ENCODE results near the gene MCM3.

The MCM3 gene

GRCh38 chr6:52301326-52301725, 16.8 kb upstream of the MCM3 start:
- DNase-seq (ENCODE audit: low read depth), result no peak

GRCh38 chr6:52300489-52300931, 16.0 kb upstream of the MCM3 start:
- DNase-seq (ENCODE audit: low read depth), result no peak

DNA sequence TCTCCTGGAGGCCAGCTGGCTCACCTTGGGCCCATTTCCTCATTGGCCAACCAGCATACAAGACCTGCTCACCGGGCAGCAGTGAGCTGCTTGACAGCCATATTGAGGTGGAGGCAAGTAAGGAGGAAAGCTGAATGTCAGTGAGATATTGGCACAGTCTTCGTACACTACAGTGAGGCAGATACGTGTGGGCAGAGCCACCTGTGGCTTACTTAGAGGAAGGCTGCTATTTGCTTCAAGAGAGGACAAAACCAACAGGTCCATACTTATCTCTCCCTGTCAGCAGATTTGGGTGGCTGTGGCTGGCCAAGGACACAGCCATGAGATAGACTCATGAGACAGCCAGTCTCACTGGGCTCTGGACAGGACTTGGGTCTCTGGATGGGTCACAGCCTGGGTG, 15.1 kb upstream of the MCM3 start:
- DNase-seq (ENCODE audit: low read depth), result no peak

GRCh38 chr6:52297433-52297832, 12.9 kb upstream of the MCM3 start:
- DNase-seq (ENCODE audit: low read depth), result no peak

GRCh38 chr6:52293067-52293466, 8.5 kb upstream of the MCM3 start:
- DNase-seq (ENCODE audit: low read depth), result no peak

GRCh38 chr6:52288841-52289240, 4.3 kb upstream of the MCM3 start:
- no peak for DNase-seq (ENCODE audit: low read depth)

DNA sequence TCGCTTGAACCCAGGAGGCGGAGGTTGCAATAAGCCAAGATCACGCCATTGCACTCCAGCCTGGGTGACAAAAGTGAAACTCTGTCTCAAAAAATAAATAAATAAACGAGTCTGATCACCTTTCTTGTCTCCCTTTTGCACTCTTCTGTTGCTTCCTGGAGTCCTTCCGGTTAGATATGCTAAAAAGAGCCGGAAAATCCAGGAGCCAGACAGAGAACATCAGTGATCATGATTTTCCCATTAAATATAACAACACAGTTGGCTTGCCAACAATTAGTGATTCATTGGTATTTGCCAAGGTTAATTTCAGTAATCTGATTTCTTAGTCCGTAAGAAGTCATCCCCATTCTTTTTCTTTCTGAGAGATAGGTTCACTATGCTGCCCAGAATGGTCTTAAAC, 3.7 kb upstream of the MCM3 start:
- no peak for DNase-seq (ENCODE audit: low read depth)

GRCh38 chr6:52286798-52287432, 2.4 kb upstream of the MCM3 start:
- DNase-seq (ENCODE audit: low read depth), result peak; percentile 46

- DNase-seq (ENCODE audit: low read depth), result no peak
These were observed 881 bp upstream of the MCM3 start for GRCh38 chr6:52285177-52286068.

DNA sequence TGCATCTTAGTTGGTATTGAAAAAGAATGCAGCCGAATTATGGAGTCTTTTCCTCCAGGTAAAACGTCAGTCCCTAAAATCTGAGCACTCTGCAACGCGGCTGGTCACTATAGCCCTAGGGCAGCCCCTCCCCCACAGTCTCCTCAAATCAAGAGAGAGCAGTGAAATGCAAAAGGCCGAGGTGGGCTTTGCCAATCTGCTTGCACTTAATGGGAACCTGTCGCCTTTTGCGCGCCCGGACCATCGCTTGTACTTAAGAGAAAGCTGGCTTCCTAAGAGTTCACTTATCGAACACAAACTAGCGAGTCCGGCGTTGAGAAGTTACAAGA, 447 bp downstream of the MCM3 start:
- no peak for DNase-seq (ENCODE audit: low read depth)

DNA sequence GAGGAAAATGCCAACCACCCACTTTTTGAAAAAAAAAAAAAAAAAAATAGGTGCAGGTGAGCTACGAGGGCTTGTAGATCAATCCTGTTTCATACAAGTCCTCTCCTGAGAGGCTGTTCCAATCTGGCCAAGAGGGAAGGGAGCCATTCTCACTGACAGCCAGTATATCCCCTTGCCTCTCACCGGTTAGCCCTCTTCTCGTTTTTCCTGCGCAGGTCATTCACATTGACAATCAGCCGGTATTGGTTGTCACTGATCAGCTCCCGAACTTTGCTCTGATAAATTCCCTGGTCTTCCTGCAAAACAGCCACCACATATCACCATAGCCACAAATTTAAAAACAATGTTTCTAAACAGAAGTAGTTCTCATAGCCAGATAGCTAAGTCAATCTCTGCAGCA, 1.4 kb downstream of the MCM3 start:
- DNase-seq (ENCODE audit: low read depth), result no peak

- DNase-seq (ENCODE audit: low read depth), result no peak
These were observed 8.4 kb downstream of the MCM3 start for GRCh38 chr6:52276130-52276529.

- no peak for DNase-seq (ENCODE audit: low read depth)
These were observed 12.6 kb downstream of the MCM3 start for GRCh38 chr6:52271852-52272460.

GRCh38 chr6:52263709-52264540, 20.6 kb downstream of the MCM3 start:
- peak; percentile 33 for DNase-seq (ENCODE audit: low read depth)

DNA sequence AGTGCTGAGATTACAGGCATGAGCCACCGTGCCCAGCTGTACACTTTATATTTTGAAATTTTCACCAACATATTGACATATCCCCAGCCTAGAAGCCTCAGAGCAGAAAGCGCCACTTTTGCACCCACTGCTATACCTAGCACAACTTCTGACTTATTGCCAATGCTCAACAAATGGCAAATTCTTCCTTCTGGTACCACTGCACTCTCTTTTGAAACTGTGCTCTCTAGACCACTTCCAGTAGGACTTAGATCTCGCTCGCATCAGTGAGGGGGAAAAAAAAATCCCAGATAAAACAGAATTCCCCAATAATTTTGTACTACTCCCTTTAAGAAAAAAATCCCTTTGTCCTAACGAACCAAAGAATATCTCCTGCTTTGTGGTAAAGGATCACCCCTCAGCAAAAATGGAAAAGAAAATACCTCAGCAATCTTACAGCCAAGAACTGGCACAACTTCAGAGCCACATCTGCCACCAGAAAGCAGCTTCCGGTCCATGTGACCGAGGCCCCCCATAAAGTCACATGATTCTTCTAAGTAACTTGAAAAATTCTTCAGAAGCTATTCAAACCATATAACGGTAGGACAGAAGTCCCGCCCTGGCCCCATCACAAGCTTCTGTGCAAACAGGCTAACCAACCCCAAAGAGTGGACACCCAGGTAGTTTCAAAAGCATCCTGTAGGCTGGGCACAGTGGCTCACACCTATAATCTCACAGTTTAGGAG, 21.8 kb downstream of the MCM3 start:
- DNase-seq (ENCODE audit: low read depth), result no peak

- DNase-seq (ENCODE audit: low read depth), result peak; percentile 71
These were observed 23.3 kb downstream of the MCM3 start for GRCh38 chr6:52261229-52261628.

- DNase-seq (ENCODE audit: low read depth), result no peak
These were observed 23.9 kb downstream of the MCM3 start for GRCh38 chr6:52260634-52261033.

DNA sequence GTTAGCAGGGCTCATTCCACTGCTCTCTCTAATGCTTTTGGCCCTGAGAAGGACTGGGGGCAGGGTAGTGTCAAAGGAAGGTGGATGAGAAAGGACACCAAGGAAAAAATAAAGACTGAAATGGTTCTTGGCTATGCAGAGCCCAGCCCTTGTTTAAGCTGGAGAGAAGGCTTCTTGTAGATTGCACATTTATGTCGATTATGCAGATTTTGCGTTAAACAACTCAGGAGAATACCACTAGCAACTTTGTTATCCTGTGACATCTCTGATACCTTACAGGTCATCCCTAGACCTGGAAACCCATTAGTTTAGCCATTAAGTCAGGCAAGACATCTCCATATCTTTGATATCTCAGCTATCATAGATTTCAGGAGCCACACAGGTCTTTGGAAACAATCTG, 29.1 kb downstream of the MCM3 start:
- DNase-seq (ENCODE audit: low read depth), result no peak

DNA sequence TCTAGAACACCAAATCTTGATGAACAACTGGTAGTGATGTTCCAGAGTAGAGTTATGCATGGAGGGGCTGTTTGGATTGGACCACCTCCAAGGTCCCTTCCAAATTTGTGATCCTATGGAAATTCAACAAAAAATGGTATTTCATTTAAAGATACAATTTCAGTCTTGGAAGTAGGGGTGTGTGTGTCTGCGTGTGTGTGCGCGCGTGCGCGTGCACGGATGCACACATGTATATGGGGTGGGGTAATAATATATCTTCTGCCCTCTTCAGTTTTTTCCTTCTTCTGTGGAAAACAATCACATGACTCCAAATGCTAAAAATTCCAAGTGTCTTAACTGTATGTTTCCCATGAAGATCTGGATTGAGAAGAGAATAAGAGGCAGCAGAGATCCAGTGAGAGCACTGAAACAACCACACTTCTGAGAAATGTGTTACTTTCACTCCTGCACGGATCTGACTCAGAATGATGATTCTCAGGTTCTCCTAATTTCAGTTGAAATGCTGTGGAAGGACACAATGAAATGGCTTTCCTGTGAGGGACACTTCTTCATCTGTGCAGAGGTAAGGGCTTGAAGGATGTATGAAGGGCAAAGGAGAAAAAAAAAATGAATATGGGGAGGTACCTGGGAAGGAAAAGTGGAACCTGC, 29.7 kb downstream of the MCM3 start:
- DNase-seq (ENCODE audit: low read depth), result no peak

DNA sequence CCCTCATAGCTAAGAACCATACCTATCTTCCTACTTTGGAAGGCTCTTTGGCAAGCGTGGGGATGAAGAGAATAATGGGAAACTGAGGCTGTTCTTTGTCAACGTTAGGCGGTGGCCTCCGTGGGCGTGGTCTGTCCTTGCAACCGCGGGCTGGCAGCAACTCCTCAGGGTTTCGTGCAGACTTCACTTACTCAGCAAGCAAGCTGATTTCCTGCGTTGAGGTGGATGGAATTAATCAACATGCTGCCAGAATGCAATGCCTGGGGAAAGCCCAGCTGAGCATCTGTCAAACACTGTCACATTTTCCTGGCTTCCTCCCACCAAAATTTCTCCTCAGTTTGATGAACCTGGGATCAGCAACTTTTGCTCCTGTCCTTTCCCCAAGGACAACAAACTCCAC, 31.0 kb downstream of the MCM3 start:
- no peak for DNase-seq (ENCODE audit: low read depth)

DNA sequence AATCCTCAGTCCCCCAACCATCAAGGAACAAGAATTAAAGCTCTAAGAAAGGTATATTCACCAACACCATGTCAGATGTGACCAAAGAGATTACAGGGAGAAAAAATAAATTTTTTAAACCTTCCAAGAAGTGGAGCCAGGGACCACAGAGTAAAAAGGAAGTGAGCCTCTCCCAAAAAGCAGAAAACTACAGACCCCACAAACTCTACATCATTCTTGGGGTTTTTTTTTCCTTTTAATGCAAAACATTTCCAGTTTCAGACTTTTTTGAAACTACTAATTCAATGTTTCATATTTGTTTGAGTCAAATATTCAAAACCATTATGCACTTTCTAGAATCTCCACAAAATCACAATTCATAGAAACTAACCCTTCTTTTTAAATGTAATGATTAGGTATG, 33.4 kb downstream of the MCM3 start:
- DNase-seq (ENCODE audit: low read depth), result no peak
